Fibroblast of the conjunctiva (primary cell): ENCODE results near the gene SSX2IP.
A peak's percentile ranks its signal among the peaks of the same experiment; 100 is the strongest.
"Not testable (repeated sequence)": the region's sequence is repeated elsewhere in the genome, so short reads cannot be mapped to it uniquely, and the experiment has no call there.

ENCODE experiments used
- DNase-seq: peaks from one replicate; pipeline ENCODE4 v3.0.0-alpha.2; 2010; ENCODE audit warnings: low read depth

SSX2IP gene, protein sequence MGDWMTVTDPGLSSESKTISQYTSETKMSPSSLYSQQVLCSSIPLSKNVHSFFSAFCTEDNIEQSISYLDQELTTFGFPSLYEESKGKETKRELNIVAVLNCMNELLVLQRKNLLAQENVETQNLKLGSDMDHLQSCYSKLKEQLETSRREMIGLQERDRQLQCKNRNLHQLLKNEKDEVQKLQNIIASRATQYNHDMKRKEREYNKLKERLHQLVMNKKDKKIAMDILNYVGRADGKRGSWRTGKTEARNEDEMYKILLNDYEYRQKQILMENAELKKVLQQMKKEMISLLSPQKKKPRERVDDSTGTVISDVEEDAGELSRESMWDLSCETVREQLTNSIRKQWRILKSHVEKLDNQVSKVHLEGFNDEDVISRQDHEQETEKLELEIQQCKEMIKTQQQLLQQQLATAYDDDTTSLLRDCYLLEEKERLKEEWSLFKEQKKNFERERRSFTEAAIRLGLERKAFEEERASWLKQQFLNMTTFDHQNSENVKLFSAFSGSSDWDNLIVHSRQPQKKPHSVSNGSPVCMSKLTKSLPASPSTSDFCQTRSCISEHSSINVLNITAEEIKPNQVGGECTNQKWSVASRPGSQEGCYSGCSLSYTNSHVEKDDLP

DNA sequence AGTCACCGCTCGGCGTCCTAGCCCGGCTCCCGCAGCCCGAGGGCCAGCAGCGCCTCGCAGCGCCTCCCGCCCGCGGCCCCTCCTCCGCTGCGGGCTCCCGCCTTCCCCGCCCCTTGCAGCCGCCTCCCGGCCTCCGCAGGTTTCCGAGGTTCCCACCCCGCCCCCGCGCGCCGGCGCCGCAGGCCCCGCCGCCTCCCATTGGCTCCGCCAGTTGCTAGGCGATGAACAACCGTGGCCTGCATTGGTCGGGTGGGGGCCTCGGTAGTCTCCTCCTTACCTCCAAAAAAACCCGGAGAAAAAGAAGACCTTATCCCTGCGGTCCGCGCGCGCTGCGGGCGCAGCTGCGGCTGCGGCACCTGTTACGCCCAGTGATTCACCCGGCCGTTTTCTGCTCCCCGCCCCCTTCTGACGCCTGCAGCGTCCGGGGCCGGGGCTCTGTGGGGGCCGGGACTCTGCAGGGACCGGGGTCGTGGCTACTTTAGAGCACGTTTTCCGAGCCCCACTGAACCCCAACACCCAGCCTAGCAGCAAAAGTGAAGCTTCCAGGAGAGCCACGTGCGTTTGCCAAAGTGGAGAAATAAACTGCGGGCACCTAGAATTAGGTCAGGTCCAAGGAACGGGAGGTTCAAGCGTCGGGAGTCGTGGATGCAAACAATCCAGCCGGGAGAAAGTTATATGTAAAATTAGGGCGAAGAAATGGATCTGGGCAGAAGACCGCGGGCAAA lies at the start of gene SSX2IP:
Gene SSX2IP (minus strand): TSS at position 65 of the 725 bp plus-strand sequence. CDS start 19,242 bp downstream, outside the sequence.
- peak; percentile 90 for DNase-seq

DNA sequence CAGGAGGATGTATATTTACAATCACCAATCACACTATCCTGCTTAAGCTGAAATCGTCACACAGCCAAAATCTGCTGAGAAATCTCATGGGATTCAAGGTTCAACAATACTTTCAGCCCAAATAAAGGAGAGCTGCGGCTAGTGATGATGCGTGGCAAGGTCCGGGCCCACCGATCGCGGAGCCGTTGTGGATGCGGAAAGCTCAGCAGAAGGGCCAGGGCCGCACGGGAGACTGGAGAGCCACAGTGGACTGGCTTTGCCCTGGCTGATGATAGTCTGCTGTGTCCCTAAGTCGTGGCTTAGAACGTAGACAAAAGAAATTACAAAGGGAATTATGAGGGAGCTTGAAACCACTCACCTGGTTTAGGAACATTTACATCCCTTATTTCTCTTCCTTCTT lies 48.0 kb upstream of the SSX2IP start:
- no peak for DNase-seq

DNA sequence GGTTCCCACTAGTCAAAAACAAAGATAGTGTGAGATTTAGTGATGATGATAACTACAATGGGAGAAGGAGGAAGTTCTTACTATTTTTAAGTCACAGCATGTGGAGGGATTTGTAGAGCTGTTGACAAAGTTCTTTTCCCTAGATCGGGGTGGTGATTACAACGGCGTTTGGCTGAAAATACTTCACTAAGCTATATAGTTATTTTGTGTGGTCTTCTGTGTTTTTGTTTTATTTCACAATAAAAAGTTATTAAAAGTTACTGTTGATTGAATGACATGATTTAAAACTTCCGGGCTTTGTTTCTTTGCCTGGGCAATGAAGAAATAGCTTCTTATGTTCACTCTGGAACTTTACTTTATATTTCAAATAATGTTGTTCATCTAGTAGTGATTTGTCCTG lies 47.3 kb upstream of the SSX2IP start:
- no peak for DNase-seq

DNA sequence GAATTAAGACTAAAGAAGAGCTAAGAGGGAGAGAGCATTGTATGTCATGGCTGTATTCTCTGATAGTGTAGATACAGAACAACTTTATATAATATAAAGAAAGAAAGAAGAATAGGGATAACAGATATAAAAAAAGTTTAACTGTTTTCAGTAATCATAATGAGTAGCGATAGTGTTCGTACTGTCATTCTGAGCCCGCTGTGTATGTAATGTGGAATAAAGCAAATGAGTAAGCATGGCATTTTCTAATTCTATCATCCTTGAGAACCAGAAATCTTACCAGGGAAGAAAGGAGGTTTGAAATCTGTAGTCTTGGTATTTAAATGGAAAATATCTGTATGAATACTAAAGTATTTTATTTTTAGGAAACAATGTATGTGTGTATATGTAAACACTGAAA lies 46.7 kb upstream of the SSX2IP start:
- DNase-seq: no peak

DNA sequence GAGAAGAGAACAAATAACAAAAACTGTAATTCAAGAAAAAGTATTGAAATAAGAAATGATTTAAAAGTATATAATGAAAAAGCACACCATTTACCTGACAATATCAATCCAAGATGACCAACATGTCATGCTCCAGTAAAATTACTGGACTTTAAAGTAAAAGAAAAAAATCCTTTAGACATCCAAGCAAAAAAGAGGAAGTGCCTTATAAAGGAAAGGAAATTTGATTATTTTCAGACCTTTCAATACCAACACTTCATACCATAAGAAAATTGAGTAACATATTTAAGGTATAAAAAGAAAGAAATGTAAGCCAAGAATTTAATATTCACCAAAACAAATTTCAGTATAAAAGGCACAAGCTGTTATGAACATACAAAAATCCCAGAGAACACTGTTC lies 46.2 kb upstream of the SSX2IP start:
- no peak for DNase-seq

DNA sequence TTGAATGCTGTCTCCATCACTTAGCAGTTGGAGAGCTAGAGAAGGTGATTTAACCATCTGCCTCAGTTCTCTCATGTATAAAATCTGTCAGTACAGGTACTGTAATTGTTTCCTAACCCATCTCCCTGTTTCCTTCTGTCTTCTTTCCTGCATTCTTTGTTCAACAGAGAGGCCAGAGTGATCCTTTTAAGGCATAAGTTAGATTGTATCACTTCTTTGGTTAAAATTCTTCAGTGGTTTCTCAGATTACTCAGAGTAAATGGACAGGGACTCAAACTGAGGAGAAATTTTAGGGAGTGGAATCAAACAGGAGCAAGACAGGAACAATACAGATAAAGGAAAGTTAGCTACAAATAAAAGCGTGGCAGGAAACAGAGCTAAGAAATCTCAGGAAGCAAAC lies 45.2 kb upstream of the SSX2IP start:
- DNase-seq: no peak

DNA sequence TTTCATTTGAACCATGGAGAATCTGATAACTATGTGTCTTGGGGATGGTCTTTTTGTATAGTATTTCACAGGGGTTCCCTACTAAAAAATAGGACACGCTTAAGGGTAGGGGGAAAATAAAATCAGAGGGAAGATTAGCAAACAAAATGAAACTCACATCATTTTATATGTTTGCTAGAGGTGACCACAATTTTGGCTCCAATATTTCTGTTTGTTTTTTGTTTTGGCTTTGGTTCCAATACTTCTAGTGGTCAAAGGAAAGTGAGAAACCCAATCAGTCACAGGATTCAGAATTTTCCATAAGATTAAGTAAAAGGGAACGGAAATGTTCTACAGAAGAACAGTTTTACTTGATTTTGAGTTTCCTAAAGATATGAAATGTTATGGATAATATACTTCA lies 42.3 kb upstream of the SSX2IP start:
- no peak for DNase-seq

DNA sequence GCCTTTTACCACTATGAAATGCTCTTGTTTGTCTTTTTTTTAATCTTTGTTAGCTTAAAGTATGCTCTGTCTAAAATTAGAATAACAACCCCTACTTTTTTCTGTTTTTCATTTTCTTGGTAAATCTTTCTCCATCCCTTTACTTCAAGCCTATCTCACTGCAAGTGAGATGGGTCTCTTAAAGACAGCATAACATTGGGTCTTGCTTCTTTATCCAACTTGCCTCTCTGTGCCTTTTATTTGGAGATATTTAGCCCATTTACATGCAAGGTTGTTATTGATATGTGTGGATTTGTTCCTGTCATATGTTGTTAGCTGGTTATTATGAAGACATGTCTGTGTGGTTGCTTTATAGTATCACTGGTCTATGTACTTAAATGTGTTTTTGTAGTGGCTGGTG lies 41.3 kb upstream of the SSX2IP start:
- no peak for DNase-seq

DNA sequence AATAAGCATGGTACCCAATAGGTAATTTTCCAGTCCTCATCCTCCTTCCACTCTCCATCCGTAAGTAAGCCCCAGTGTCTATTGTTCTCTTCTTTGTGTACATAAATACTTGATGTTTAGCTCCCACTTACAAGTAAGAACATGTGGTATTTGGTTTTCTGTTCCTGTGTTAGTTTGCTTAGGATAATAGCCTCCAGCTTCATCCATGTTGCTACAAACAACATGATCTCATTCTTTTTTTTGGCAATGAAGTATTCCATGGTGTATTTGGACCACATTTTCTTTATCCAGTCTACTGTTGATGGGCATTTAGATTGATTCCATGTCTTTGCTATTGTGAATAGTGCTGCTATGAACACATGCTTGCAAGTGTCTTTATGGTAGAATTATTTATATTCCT lies 37.5 kb upstream of the SSX2IP start:
- peak; percentile 39 for DNase-seq

DNA sequence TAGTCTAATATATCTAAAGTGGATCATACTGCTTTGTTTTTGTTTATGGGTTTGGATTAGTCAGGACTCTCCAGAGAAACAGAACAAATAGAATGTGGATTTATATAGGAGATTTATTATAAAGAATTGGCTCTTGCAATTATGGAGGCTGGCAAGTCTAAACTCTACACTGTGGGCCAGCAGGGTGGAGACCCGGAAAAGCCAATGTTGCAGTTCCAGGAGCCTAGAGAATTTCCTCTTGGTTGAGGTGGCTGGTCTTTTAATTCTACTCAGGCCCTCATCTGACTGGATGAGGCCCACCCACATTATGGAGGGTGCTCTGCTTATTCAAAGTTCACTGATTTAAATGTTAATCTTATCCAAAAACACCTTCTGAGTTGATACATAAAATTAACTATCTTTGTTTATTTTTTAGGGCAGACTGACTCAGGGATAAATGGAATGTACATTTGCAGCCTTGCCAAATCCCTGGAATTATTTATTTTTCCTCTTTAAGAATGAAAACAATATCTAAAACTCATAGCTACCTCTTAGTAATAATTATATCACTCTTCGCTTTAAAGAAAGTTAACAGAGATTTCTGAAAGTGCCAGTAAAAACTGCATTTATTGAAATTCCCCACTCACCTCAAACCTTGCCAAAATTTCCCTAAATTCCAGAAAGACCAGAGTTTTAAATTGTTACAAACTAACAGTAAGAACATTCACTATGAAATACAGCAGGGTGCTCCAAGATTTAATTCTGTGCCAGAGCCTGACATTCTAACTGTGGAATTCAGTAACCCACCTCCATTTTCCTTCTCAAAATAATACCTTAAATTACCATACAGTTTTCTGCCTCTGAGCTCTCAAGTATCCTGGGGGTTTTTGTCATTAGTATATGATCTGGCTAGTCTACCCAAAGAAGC lies 36.6 kb upstream of the SSX2IP start:
- DNase-seq: no peak

DNA sequence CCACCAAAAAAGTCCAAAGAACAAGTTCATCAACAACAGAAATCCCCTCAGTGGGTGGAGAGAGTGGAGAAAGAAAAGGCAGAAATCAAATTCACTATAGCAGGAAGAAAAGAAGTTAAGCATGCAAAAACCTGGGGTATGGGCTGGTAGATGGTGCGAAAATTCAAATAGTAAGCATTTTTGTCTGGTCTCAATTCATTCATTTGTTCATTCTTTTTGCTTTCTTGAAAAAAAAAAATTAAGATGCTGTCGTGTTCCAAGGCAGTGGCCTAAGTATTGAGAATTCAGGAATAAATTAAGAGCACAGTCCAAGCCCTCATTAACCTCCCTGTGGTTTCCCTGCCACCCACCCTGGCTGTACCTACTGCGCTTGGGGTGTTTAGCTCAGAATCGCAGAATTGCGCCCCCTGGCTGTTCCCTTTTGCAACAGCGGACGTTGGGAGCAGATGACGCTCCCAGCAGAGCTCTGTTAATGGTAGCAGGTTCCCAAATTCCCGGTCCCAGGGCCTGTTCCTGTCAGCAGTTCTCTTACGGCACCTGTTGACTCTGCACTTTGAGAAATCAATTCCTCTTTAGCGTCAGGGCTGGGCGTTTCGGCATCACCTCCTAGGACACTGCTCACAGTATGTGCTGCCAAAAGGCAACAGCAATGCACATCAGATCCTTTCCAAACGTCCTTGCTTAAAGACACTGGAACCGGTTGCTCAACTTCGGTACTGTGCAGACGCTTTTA lies 34.0 kb upstream of the SSX2IP start:
- no peak for DNase-seq

DNA sequence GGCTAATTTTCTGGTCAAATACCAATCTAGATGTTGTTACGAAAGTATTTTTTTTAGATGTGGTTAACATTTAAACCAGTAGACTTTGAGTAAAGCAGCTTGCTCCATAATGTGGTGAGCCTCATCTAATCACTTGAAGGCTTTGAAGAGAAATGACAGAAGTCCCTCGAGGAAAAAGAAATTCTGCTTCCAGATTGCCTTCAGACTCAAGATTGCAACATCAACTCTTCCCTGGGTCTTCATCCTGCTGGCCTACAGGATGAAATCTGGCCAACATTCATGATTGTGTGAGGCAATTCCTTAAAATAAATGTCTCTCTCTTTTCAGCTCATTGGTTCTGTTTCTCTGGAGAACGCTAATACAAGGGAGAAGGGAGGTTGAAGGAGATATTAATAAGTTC lies 32.5 kb upstream of the SSX2IP start:
- DNase-seq: peak; percentile 77

DNA sequence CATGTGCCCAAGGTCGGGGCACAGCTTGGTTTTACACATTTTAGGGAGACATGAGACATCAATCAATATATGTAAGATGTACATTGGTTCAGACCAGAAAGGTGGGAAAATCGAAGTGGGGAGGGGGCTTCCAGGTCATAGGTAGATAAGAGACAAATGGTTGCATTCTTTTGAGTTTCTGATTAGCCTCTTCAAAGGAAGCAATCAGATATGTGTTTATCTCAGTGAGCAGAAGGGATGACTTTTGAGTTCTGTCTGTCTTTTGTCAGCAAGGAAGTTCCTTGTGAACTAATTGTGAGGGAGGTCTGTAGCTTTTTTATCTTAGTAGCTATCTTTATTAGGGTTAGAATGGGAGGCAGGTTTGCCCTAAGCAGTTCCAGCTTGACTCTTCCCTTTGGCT lies 31.6 kb upstream of the SSX2IP start:
- not testable (repeated sequence) for DNase-seq

DNA sequence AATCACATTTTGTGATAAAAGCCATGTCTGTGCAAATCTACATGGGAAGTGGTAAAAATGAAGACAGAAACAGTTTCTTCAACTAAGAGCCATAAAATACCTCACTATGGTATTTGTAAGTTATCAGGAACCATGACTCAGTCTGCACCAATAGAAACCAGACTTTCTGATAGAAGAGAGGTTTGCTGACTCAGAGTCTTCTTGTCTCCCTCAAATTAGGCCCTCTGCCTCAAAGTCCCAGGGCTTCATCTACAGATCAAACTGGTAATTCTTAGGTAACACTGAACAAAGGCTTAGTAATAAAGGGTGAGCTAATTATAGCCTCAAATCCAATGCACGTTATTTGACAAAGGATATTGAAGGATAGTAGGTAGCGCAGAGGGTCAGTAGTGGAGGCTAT lies 30.9 kb upstream of the SSX2IP start:
- no peak for DNase-seq

DNA sequence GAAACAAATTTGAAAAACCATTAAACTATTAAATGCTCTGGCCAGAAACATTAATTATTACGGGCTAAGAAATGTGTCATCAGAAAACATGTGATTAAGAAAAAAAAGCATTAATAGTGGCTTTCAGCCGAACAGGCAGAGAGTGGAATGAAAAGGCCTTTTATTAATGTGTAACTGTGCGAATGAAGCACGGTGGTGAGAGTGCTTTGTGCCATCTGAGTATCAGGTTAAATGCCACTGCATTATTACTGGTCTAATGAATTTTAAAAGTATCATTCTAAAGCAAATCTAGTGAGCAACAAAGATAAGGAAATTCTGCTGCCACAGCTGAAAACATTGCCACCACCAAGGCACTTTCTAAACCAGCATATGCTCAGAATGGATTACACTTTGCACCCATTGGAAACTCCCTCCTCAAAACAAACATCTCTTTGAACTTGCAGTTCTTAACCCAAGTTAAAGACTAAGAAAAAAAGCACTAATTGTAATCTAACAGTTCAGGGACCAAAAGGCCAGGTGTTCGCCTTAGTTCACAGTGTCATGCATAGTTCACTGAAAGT lies 30.0 kb upstream of the SSX2IP start:
- no peak for DNase-seq

DNA sequence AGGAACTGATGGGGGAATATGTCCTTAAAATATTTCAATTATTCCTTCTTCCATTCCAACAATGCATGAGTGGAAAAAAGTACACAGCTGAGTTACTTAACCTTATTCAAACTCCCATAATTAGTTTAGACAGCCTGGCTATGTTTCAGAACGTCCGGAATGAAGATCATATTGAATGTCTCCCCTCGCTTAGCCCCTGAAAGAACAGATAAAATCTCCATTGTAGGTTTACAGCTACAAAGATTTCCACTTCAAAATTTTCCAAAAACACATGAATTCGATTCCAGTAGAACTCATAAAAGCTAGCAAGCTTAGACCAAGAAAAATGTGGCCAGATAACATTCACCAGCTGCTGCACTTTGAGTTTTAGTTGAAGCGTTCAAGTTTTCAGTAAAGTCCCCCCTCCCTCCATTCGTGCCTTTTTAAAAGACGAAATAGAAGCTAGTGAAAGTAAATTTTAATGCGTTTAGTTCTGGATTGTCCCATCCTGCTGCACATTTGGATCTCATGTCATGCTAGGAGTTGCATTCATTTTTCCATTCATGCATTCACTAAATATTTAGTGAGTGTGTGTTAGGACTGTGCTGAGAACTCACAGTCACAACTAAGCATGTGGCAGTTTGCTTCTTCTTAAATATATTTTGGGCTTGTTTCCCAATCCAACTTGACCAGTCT lies 29.4 kb upstream of the SSX2IP start:
- DNase-seq: no peak

DNA sequence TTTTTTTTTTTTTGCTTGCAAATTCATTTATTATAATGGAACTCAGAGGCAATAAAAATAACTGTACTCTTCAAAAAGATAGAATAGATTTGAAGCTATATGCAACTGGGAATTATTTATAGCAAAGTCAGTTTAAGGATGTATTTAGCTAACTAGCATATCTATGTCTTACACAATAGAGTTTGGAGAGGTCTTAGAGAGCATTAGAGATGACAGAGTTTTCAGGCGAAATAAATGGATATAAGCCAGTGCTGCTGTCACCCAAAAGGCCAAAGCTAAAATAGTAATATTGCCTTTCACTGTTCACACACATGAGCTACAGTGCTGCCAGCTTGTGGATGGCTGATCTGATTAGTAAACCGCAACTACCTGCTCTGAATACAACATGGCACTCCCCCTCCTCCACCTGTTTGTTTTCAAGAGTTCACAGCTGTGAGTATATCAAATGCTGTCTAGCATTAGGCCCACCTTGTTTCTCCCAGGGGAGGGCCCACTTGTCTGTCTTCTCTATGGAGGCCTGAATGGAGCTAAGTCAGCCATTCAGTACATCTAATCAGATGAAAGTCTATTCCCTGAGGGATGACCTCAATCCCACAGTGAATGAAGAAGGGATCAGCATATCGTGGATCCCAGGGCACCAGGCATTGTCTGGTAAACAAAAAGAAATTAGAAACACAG lies 25.2 kb upstream of the SSX2IP start:
- no peak for DNase-seq

DNA sequence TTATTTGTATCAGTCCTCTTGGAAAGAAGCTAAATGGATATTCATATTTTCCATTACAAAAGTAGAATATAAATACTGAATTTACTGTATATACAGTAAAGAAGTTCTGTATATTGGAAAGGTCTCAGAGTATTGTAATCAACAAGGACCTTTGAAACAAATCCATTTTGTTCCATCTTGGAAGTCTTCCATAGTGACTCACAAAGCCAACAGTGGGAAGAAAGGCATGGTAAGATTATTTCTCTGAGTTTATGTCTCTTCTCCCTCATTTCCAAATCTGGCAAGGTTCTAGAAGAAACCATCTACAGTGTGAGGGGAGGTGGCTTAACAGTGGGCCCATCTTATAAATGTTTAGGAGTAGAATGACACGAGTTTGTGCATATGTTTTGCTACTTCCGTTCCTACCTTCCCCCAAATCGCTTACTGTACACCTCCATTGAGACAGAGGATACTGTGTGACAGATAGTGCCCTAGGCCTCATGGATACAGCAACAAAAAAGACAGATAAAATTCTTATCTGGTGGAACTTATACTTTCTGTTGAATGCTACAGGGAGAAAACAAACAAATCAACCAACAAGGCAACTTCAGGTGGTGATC lies 22.1 kb upstream of the SSX2IP start:
- DNase-seq: no peak

DNA sequence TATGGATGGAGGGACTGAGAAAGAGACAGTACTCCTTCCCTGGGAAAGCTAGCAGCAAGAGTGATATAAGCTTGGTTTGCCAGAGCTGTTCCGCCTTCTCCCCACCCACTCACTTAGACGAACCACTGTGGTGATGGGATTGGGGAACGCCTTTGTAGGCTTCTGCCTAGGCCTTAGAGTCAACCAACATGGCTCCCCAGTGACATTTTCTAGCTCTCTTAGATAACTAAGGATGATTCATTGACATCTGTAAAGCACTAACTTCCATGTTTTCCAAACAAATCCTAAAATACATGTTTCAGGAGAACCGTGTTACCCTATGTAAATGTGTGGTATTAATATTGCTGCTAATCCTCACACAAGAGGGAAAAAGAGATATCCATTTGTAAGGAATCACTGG lies 21.6 kb upstream of the SSX2IP start:
- DNase-seq: no peak
